Smooth muscle cell of the coronary artery (primary cell): ENCODE data around the gene CDH9. TPM values are rescaled to one million over a fixed set of nuclear protein-coding genes. Genes with fewer than 3 reads are reported as not detected.

ENCODE experiments used
- total RNA-seq: library from RNA; depleted of rRNA; stranded (reverse); fragments of >200 nt; gene quantifications from 2 replicates; pipeline ENCODE4 v1.2.3, GENCODE V29; 2014; ENCODE audit warnings: low replicate concordance

The CDH9 gene
- not detected in 2 replicates for total RNA-seq

DNA sequence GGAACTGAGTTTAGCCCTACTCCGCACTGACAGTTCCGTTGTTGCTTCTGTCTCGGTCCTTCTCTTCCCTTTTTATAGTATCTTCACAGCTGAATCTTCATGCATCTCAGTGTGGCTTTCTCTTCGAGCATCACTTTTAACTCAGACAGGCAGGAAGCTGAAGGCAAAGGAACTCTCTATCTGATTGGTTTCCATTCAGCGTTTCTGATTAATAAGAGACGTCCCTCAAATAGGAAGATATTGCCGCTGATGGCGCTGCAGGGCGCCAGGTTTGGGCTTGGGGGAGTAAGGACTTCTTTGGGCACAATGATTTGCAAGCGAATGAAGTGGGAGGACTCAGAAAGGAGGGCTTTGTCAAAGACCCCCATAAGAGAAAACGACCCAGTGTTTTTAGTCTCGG, at the start of gene CDH9:
Gene CDH9 (minus strand): TSS at position 111 of the 400 bp plus-strand sequence. CDS start 50,253 bp downstream, outside the sequence.

